ENCODE results near the gene ZNF451. TPM values are rescaled to one million over a fixed set of nuclear protein-coding genes. Genes with fewer than 3 reads are reported as not detected.

ZNF451 gene
- total RNA-seq, 1 experiment from 2014 or later = 63.0 TPM

DNA sequence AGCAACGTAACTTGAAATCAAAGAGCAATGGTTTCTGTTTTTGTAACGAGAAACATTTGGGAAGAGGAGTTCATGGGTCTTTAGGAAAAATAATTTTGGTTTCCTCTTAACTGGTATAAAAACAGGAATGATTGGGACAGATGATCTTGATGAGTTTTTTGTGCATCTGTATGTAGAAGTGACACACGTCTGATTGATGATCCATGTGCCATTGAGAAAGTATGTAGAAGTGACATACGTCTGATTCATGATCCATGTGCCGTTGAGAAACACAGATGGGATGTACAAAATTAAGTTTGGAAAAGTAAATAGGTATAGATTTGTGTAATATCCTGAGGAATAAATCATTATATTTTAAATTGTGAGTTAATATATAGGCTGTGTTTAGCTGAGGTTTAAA lies 41.4 kb upstream of the ZNF451 start:
- CTCF ChIA-PET = no interaction called here
- POLR2A ChIA-PET = no interaction called here
- DNase-seq (ENCODE audit: unreplicated experiment) = peak; percentile 5
- TF ChIP-seq, protein P1, sequence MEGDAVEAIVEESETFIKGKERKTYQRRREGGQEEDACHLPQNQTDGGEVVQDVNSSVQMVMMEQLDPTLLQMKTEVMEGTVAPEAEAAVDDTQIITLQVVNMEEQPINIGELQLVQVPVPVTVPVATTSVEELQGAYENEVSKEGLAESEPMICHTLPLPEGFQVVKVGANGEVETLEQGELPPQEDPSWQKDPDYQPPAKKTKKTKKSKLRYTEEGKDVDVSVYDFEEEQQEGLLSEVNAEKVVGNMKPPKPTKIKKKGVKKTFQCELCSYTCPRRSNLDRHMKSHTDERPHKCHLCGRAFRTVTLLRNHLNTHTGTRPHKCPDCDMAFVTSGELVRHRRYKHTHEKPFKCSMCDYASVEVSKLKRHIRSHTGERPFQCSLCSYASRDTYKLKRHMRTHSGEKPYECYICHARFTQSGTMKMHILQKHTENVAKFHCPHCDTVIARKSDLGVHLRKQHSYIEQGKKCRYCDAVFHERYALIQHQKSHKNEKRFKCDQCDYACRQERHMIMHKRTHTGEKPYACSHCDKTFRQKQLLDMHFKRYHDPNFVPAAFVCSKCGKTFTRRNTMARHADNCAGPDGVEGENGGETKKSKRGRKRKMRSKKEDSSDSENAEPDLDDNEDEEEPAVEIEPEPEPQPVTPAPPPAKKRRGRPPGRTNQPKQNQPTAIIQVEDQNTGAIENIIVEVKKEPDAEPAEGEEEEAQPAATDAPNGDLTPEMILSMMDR (IDR thresholded peaks at IDR 0.05; ENCODE audit: unreplicated experiment) = no peak
- intact Hi-C loops (cut with micrococcal nuclease) = no loop called here
- peak overlapping the region; percentile 63 for H3K4me3 Mint-ChIP-seq (ENCODE audit: unreplicated experiment)
- peaks cover 54% of the 10 kb centered on the region for H3K36me3 Mint-ChIP-seq (ENCODE audit: insufficient read depth, unreplicated experiment)
- peaks cover 5% of the 10 kb centered on the region for H3K27me3 Mint-ChIP-seq (ENCODE audit: insufficient read depth, unreplicated experiment)
- H3K27ac Mint-ChIP-seq (ENCODE audit: low read depth, unreplicated experiment) = peak overlapping the region; percentile 13
- H3K4me1 Mint-ChIP-seq (ENCODE audit: insufficient read depth, unreplicated experiment) = peaks cover 20% of the 10 kb centered on the region
- H3K9me3 Mint-ChIP-seq (ENCODE audit: unreplicated experiment) = no peaks in the 10 kb centered on the region
- no TSS peak for BruUV-seq (replicated peaks)

DNA sequence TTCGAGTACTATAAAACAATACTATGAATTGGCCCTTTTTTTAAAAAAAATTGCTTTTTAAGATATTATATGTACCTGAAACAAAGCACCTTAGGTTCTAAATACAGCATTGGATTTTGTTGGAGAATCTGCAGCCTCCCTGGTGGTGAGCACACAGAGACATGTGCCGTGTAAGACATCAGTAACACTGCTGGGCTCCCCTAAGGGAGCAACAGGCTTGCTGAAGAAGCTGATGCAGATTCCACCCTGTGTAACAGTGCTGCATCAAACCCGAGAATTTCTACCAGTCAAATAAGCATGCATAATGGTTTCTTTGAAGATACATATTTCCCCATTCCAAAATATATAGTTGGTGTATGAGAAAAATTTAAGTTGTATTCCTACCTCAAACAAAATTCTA lies 26.1 kb upstream of the ZNF451 start:
- ChIA-PET POLR2A (no interaction called here), CTCF (no interaction called here)
- TF ChIP-seq, protein P1 (IDR thresholded peaks at IDR 0.05; ENCODE audit: unreplicated experiment) = no peak
- Mint-ChIP-seq H3K4me3 (ENCODE audit: unreplicated experiment) (no peak overlapping the region), H3K9me3 (ENCODE audit: unreplicated experiment) (no peaks in the 10 kb centered on the region), H3K36me3 (ENCODE audit: insufficient read depth, unreplicated experiment) (peaks cover 57% of the 10 kb centered on the region), H3K27me3 (ENCODE audit: insufficient read depth, unreplicated experiment) (no peaks in the 10 kb centered on the region), H3K27ac (ENCODE audit: low read depth, unreplicated experiment) (no peak overlapping the region), H3K4me1 (ENCODE audit: insufficient read depth, unreplicated experiment) (no peaks in the 10 kb centered on the region)
- intact Hi-C loops (cut with micrococcal nuclease) = no loop called here
- DNase-seq (ENCODE audit: unreplicated experiment) = no peak
- BruUV-seq (replicated peaks) = no TSS peak

DNA sequence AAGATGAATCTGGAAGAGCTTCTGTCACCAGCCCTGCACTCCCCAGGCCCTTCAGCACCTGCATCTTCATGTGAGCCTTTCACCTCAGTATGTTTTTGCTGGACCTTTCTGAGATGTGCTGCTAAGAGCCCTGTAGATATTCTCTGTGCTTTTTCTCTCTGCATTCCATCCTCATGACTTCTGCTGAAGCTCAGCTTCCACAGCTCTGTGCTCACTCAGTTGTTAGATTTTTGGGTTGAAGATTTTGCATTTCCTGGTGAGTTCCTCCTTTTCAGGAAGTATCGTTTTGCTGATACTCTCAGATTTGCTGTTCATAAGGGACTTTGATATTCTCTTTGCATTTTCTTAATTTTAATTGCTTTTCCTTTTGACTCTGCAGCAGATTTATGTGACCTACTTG lies 25.2 kb upstream of the ZNF451 start:
- ChIA-PET POLR2A (no interaction called here), CTCF (no interaction called here)
- Mint-ChIP-seq H3K27ac (ENCODE audit: low read depth, unreplicated experiment) (no peak overlapping the region), H3K4me3 (ENCODE audit: unreplicated experiment) (no peak overlapping the region), H3K27me3 (ENCODE audit: insufficient read depth, unreplicated experiment) (no peaks in the 10 kb centered on the region), H3K4me1 (ENCODE audit: insufficient read depth, unreplicated experiment) (no peaks in the 10 kb centered on the region), H3K9me3 (ENCODE audit: unreplicated experiment) (no peaks in the 10 kb centered on the region), H3K36me3 (ENCODE audit: insufficient read depth, unreplicated experiment) (peaks cover 59% of the 10 kb centered on the region)
- intact Hi-C loops (cut with micrococcal nuclease) = no loop called here
- no TSS peak for BruUV-seq (replicated peaks)
- DNase-seq (ENCODE audit: unreplicated experiment) = no peak
- TF ChIP-seq, protein P1 (IDR thresholded peaks at IDR 0.05; ENCODE audit: unreplicated experiment) = no peak

DNA sequence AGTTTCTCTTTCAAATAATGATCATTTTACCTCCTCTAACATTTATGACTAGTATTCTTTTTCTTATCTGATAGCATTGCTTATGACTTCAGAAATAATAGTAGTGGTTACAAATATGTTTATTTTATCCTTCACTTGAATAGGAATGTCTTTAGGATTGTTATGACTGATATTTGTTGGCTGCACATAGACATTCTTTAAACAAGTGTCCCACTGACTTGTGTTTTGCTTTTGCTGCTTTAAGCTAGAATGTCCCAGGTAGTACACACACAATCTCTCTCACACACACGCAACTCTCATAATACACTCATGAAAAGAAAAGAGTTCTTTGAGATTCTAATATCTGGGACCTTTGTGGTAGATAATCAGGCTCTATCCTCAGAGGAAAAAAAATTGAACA lies 21.9 kb upstream of the ZNF451 start:
- Mint-ChIP-seq H3K27me3 (ENCODE audit: insufficient read depth, unreplicated experiment) (no peaks in the 10 kb centered on the region), H3K4me1 (ENCODE audit: insufficient read depth, unreplicated experiment) (no peaks in the 10 kb centered on the region), H3K9me3 (ENCODE audit: unreplicated experiment) (no peaks in the 10 kb centered on the region), H3K27ac (ENCODE audit: low read depth, unreplicated experiment) (peak overlapping the region; percentile 7), H3K4me3 (ENCODE audit: unreplicated experiment) (no peak overlapping the region), H3K36me3 (ENCODE audit: insufficient read depth, unreplicated experiment) (peaks cover 35% of the 10 kb centered on the region)
- DNase-seq (ENCODE audit: unreplicated experiment) = no peak
- no TSS peak for BruUV-seq (replicated peaks)
- TF ChIP-seq, protein P1 (IDR thresholded peaks at IDR 0.05; ENCODE audit: unreplicated experiment) = no peak
- ChIA-PET CTCF (interaction anchor here (0.6 kb wide), 1 partner anchor 175 kb away, joined by 3 read pairs; no protein-coding TSS in a partner anchor), POLR2A (interaction anchor here (0.7 to 0.9 kb wide), 3 partner anchors 22 to 713 kb away, joined by 3 to 4 read pairs (median 3); no protein-coding TSS in a partner anchor)
- intact Hi-C loops (cut with micrococcal nuclease) = no loop called here
